HEK293T (cell line): ENCODE data around the gene NT5C2.

Experiments
- CTCF ChIA-PET: fragments of 350-600 bp; formaldehyde crosslinking; extraction: SDS; loops from one replicate; lab custom pipeline; 2021; ENCODE audit warnings: antibody characterized with exemption, inconsistent platforms; lab: Yijun Ruan, JAX
- POLR2A ChIA-PET: fragments of 350-600 bp; formaldehyde crosslinking; extraction: SDS; loops from one replicate; lab custom pipeline; 2020; ENCODE audit warnings: antibody characterized with exemption, inconsistent platforms; lab: Yijun Ruan, JAX
- DNase-seq: peaks from one replicate; pipeline ENCODE4 v3.0.0; 2012; ENCODE audit warnings: mixed read lengths; ENCODE audit errors: extremely low spot score
- ARNT ChIP-seq: fragments of 450-650 bp; IDR thresholded peaks from 2 replicates; pipeline ENCODE4 v1.6.1; 2017; ENCODE audit warnings: mild to moderate bottlenecking
- BHLHE40 ChIP-seq: fragments of 450-650 bp; IDR thresholded peaks from 2 replicates; pipeline ENCODE4 v1.6.1; 2016; ENCODE audit warnings: mild to moderate bottlenecking, moderate library complexity, borderline replicate concordance
- CTBP1 ChIP-seq: fragments of 450-650 bp; IDR thresholded peaks from 2 replicates; pipeline ENCODE4 v1.6.1; 2016; ENCODE audit warnings: borderline replicate concordance
- ELF4 ChIP-seq: fragments of 450-650 bp; IDR thresholded peaks from 2 replicates; pipeline ENCODE4 v1.6.1; 2017; ENCODE audit warnings: antibody characterized with exemption
- FOXA1 ChIP-seq: fragments of 450-650 bp; IDR thresholded peaks from 2 replicates; pipeline ENCODE4 v1.6.1; 2016; ENCODE audit warnings: mild to moderate bottlenecking
- FOXK2 ChIP-seq: fragments of 450-650 bp; IDR thresholded peaks from 2 replicates; pipeline ENCODE4 v1.6.1; 2016; ENCODE audit warnings: mild to moderate bottlenecking
- FOXM1 ChIP-seq: fragments of 450-650 bp; IDR thresholded peaks from 2 replicates; pipeline ENCODE4 v1.6.1; 2017; ENCODE audit warnings: mild to moderate bottlenecking, borderline replicate concordance
- HDGF ChIP-seq: fragments of 450-650 bp; IDR thresholded peaks from 2 replicates; pipeline ENCODE4 v1.6.1; 2017; ENCODE audit warnings: antibody characterized with exemption, borderline replicate concordance
- L3MBTL2 ChIP-seq: fragments of 450-650 bp; conservative IDR thresholded peaks from 2 replicates; pipeline ENCODE4 v1.6.1; 2016; ENCODE audit warnings: mild to moderate bottlenecking
- LEF1 ChIP-seq: fragments of 450-650 bp; IDR thresholded peaks from 2 replicates; pipeline ENCODE4 v1.6.1; 2017; ENCODE audit warnings: mild to moderate bottlenecking, borderline replicate concordance
- NFRKB ChIP-seq: fragments of 450-650 bp; IDR thresholded peaks from 2 replicates; pipeline ENCODE4 v1.6.1; 2016; ENCODE audit warnings: mild to moderate bottlenecking, moderate library complexity
- PKNOX1 ChIP-seq: fragments of 450-650 bp; IDR thresholded peaks from 2 replicates; pipeline ENCODE4 v1.6.1; 2016
- SP1 ChIP-seq: fragments of 450-650 bp; IDR thresholded peaks from 2 replicates; pipeline ENCODE4 v1.6.1; 2017
- SUZ12 ChIP-seq: fragments of 450-650 bp; IDR thresholded peaks from 2 replicates; pipeline ENCODE4 v1.6.1; 2016; ENCODE audit warnings: mild to moderate bottlenecking
- TARDBP ChIP-seq: fragments of 450-650 bp; IDR thresholded peaks from 2 replicates; pipeline ENCODE4 v1.6.1; 2016
- ZNF384 ChIP-seq: fragments of 450-650 bp; IDR thresholded peaks from 2 replicates; pipeline ENCODE4 v1.6.1; 2016

The NT5C2 gene

GRCh38 chr10:103044942-103045489, 148.1 kb downstream of the NT5C2 start:
- ChIA-PET CTCF (interaction anchor here (1.3 kb wide), 1 partner anchor 11 kb away, joined by 5 read pairs; no protein-coding TSS in a partner anchor), POLR2A (no interaction called here)
- no peak for DNase-seq
- TF ChIP-seq LEF1, result no peak

GRCh38 chr10:103042908-103043307, 150.2 kb downstream of the NT5C2 start:
- POLR2A ChIA-PET, result no interaction called here
- no peak for TF ChIP-seq CTBP1
- CTCF ChIA-PET, result no interaction called here
- DNase-seq, result no peak

- POLR2A ChIA-PET, result no interaction called here
- CTCF ChIA-PET, result no interaction called here
- DNase-seq, result no peak
- TF ChIP-seq HDGF (no peak), FOXK2 (no peak), ARNT (no peak), ELF4 (no peak), TARDBP (no peak), BHLHE40 (no peak), FOXA1 (no peak), LEF1 (no peak), FOXM1 (no peak), ZNF384 (no peak)
Observed at GRCh38 chr10:103042129-103042528, 150.9 kb downstream of the NT5C2 start.

GRCh38 chr10:103041391-103041790, 151.7 kb downstream of the NT5C2 start:
- POLR2A ChIA-PET, result no interaction called here
- TF ChIP-seq HDGF, result no peak
- no peak for TF ChIP-seq ZNF384
- TF ChIP-seq NFRKB, result no peak
- TF ChIP-seq SUZ12, result no peak
- TF ChIP-seq ELF4, result no peak
- no peak for TF ChIP-seq LEF1
- TF ChIP-seq ARNT, result no peak
- TF ChIP-seq TARDBP, result no peak
- no peak for TF ChIP-seq FOXA1
- no peak for TF ChIP-seq SP1
- TF ChIP-seq BHLHE40, result no peak
- TF ChIP-seq FOXK2, result no peak
- no peak for TF ChIP-seq FOXM1
- TF ChIP-seq PKNOX1, result no peak
- no peak for TF ChIP-seq CTBP1
- TF ChIP-seq L3MBTL2, result no peak
- DNase-seq, result no peak
- CTCF ChIA-PET, result interaction anchor here (1.0 kb wide), 1 partner anchor 124 kb away, joined by 3 read pairs; no protein-coding TSS in a partner anchor

- TF ChIP-seq FOXK2, result no peak
- TF ChIP-seq SUZ12, result no peak
- no peak for TF ChIP-seq LEF1
- ChIA-PET CTCF (interaction anchor here (0.7 to 1.0 kb wide), 3 partner anchors 8 to 123 kb away, joined by 3 read pairs; no protein-coding TSS in a partner anchor), POLR2A (no interaction called here)
- no peak for DNase-seq
Observed at GRCh38 chr10:103040418-103040817, 152.7 kb downstream of the NT5C2 start.

GRCh38 chr10:103038570-103038969, 154.5 kb downstream of the NT5C2 start:
- POLR2A ChIA-PET, result no interaction called here
- DNase-seq, result no peak
- TF ChIP-seq HDGF (no peak), CTBP1 (no peak), FOXK2 (no peak), LEF1 (no peak), BHLHE40 (no peak), TARDBP (no peak), ELF4 (no peak), SP1 (no peak), FOXA1 (no peak), L3MBTL2 (no peak)
- CTCF ChIA-PET, result interaction anchor here (0.7 kb wide), 1 partner anchor 280 kb away, joined by 3 read pairs; no protein-coding TSS in a partner anchor
